ENCODE results near the gene GNB3.

The GNB3 gene

GRCh38 chr12:6839482-6840201 lies 1.1 kb upstream of the GNB3 start:
- DNase-seq: peak in 1 of 2 donors; percentile 17

- no peak for DNase-seq
Measured at GRCh38 chr12:6840330-6840729, 395 bp upstream of the GNB3 start.

- no peak for DNase-seq
Measured at GRCh38 chr12:6842075-6842474, 1.4 kb downstream of the GNB3 start.

- DNase-seq: no peak
Measured at GRCh38 chr12:6843118-6843902, 2.6 kb downstream of the GNB3 start.

- no peak for DNase-seq
Measured at GRCh38 chr12:6845395-6845794, 4.7 kb downstream of the GNB3 start.

- no peak for DNase-seq
Measured at GRCh38 chr12:6846316-6846869, 5.7 kb downstream of the GNB3 start.

GRCh38 chr12:6847676-6848075 lies 7.0 kb downstream of the GNB3 start:
- no peak for DNase-seq

- DNase-seq: no peak
Measured at GRCh38 chr12:6849427-6849826, 8.7 kb downstream of the GNB3 start.

- no peak for DNase-seq
Measured at GRCh38 chr12:6849976-6850560, 9.3 kb downstream of the GNB3 start.

- no peak for DNase-seq
Measured at GRCh38 chr12:6850796-6851152, 10.0 kb downstream of the GNB3 start.

GRCh38 chr12:6851153-6851920 lies 10.6 kb downstream of the GNB3 start, which contains the start of gene CDCA3:
Gene CDCA3 (minus strand): TSS chr12:6851286. CDS start chr12:6850952, 334 bp downstream.
- peak; percentile 97 for DNase-seq

GRCh38 chr12:6851921-6852650 lies 11.4 kb downstream of the GNB3 start, which contains the start of gene USP5:
Gene USP5 (plus strand): TSS chr12:6852150. CDS start chr12:6852180, 30 bp downstream.
- DNase-seq: peak; percentile 99

GRCh38 chr12:6852651-6853354 lies 12.1 kb downstream of the GNB3 start:
- DNase-seq: peak; percentile 47 to 70

GRCh38 chr12:6853626-6854025 lies 12.9 kb downstream of the GNB3 start:
- DNase-seq: no peak

GRCh38 chr12:6854036-6854435 lies 13.3 kb downstream of the GNB3 start:
- DNase-seq: no peak

GRCh38 chr12:6855322-6855721 lies 14.6 kb downstream of the GNB3 start:
- no peak for DNase-seq

- DNase-seq: no peak
Measured at GRCh38 chr12:6858799-6859198, 18.1 kb downstream of the GNB3 start.

GRCh38 chr12:6860116-6860515 lies 19.4 kb downstream of the GNB3 start:
- DNase-seq: no peak

GRCh38 chr12:6860942-6861341 lies 20.2 kb downstream of the GNB3 start:
- DNase-seq: no peak

GRCh38 chr12:6861391-6861790 lies 20.7 kb downstream of the GNB3 start:
- DNase-seq: no peak

GRCh38 chr12:6863033-6863432 lies 22.3 kb downstream of the GNB3 start:
- DNase-seq: no peak

Data from CD4-positive, alpha-beta T cell treated with Interleukin-4 for 1 hour (primary cell).